SK-N-SH (cell line): ENCODE results near the gene MSH6. TPM values are rescaled to one million over a fixed set of nuclear protein-coding genes. Genes with fewer than 3 reads are reported as not detected.

ENCODE experiments used
- CTCF ChIA-PET: fragments of 300-600, 350-600 bp; formaldehyde crosslinking; extraction: SDS; loops from one replicate; lab custom pipeline; 2021; lab: Yijun Ruan, JAX
- POLR2A ChIA-PET: fragments of 350-600 bp; sonication (Branson Sonifier 250); formaldehyde crosslinking; extraction: SDS; loops from one replicate; lab custom pipeline; 2020; ENCODE audit warnings: antibody characterized with exemption, inconsistent platforms; lab: Yijun Ruan, JAX
- DNase-seq: peaks from one replicate; pipeline ENCODE4 v3.0.0; 2012
- H2AFZ ChIP-seq: fragments of 200-600 bp; sonication (generic); 2 replicates; pipeline ENCODE4 v1.8.1; 2016; ENCODE audit warnings: antibody characterized with exemption, mild to moderate bottlenecking, low read depth
- H3F3A ChIP-seq: fragments of 200-600 bp; sonication (generic); replicated peaks from 2 replicates; pipeline ENCODE3; 2016; ENCODE audit warnings: antibody characterized with exemption, mild to moderate bottlenecking; ENCODE audit not compliant: insufficient read depth
- H3K27ac ChIP-seq, 2 experiments: fragments of 200-500 bp in 1 of 2; fragments of 200-600 bp in 1 of 2; sonication (Bioruptor generic) in 1 of 2; sonication (generic), shearing (Covaris generic) in 1 of 2; 2 replicates each; pipeline versions ENCODE4 v1.5.1 to v1.6.1; 2014 to 2016; ENCODE audit warnings: low read depth in 2 of 2, inconsistent platforms in 1 of 2, low read length in 1 of 2, mild to moderate bottlenecking in 1 of 2, mixed read lengths in 1 of 2
- H3K27me3 ChIP-seq: fragments of 200-600 bp; sonication (generic), shearing (Covaris generic); 2 replicates; pipeline ENCODE4 v1.6.1; 2016; ENCODE audit warnings: mixed run types; ENCODE audit not compliant: insufficient read depth
- H3K36me3 ChIP-seq, 2 experiments: fragments of 200-500 bp in 1 of 2; fragments of 200-600 bp in 1 of 2; sonication (Bioruptor generic) in 1 of 2; sonication (generic) in 1 of 2; replicated peaks in 1 of 2; 2 replicates each; pipeline versions ENCODE3 to v1.5.1; 2014 to 2016; ENCODE audit warnings: low read length in 1 of 2, mild to moderate bottlenecking in 1 of 2; ENCODE audit not compliant: insufficient read depth in 2 of 2, control insufficient read depth in 1 of 2
- H3K4me1 ChIP-seq, 2 experiments: fragments of 200-500 bp in 1 of 2; fragments of 200-600 bp in 1 of 2; sonication (Bioruptor generic) in 1 of 2; sonication (generic), shearing (Covaris generic) in 1 of 2; 2 replicates each; pipeline versions ENCODE4 v1.5.1 to v1.6.1; 2014 to 2016; ENCODE audit warnings: low read depth in 1 of 2, low read length in 1 of 2, mixed run types in 1 of 2; ENCODE audit not compliant: insufficient read depth in 2 of 2, control insufficient read depth in 1 of 2
- H3K4me2 ChIP-seq: fragments of 200-600 bp; sonication (generic), shearing (Covaris generic); 2 replicates; pipeline ENCODE4 v1.6.1; 2017; ENCODE audit warnings: mixed run types
- H3K4me3 ChIP-seq, 2 experiments: fragments of 200-500 bp in 1 of 2; fragments of 200-600 bp in 1 of 2; sonication (Bioruptor generic) in 1 of 2; sonication (generic), shearing (Covaris generic) in 1 of 2; 2 replicates each; pipeline versions ENCODE4 v1.5.1 to v1.8.1; 2014 to 2016; ENCODE audit warnings: low read depth in 2 of 2, inconsistent platforms in 1 of 2, low read length in 1 of 2, mild to moderate bottlenecking in 1 of 2, mixed read lengths in 1 of 2, moderate library complexity in 1 of 2
- H3K79me2 ChIP-seq: fragments of 200-600 bp; sonication (generic); 2 replicates; pipeline ENCODE4 v1.8.1; 2017; ENCODE audit warnings: mild to moderate bottlenecking; ENCODE audit not compliant: insufficient read depth
- H3K9ac ChIP-seq: fragments of 200-600 bp; sonication (generic); 2 replicates; pipeline ENCODE4 v1.6.1; 2017; ENCODE audit warnings: mixed run types
- H3K9me2 ChIP-seq: fragments of 200-600 bp; sonication (generic); 2 replicates; pipeline ENCODE4 v1.6.1; 2017; ENCODE audit warnings: mixed run types
- H3K9me3 ChIP-seq: fragments of 200-600 bp; sonication (generic); 2 replicates; pipeline ENCODE4 v1.6.1; 2017; ENCODE audit warnings: mixed run types, mild to moderate bottlenecking, moderate library complexity
- H4K20me1 ChIP-seq: fragments of 200-600 bp; sonication (generic); 2 replicates; pipeline ENCODE4 v1.6.1; 2017; ENCODE audit warnings: mild to moderate bottlenecking, mixed run types; ENCODE audit not compliant: insufficient read depth
- ELF1 ChIP-seq: IDR thresholded peaks from 2 replicates; pipeline ENCODE4 v1.4.0; 2012
- EP300 ChIP-seq, 2 experiments: IDR thresholded peaks; 2 replicates each; pipeline versions ENCODE4 v1.4.0 to v1.6.1; 2012; ENCODE audit warnings: borderline replicate concordance in 1 of 2, low read depth in 1 of 2, low read length in 1 of 2
- FOSL2 ChIP-seq: IDR thresholded peaks from 2 replicates; pipeline ENCODE4 v1.4.0; 2012; ENCODE audit warnings: low read depth, mild to moderate bottlenecking, moderate library complexity, borderline replicate concordance
- GATA2 ChIP-seq: sonication (generic); formaldehyde crosslinking; IDR thresholded peaks from 2 replicates; pipeline ENCODE4 v1.5.0; 2020; ENCODE audit warnings: mild to moderate bottlenecking, missing genetic modification reagents
- JUND ChIP-seq: IDR thresholded peaks from 2 replicates; pipeline ENCODE4 v1.4.0; 2012
- MEF2A ChIP-seq: IDR thresholded peaks from 2 replicates; pipeline ENCODE4 v1.4.0; 2012; ENCODE audit warnings: low read depth, borderline replicate concordance
- NFIC ChIP-seq: IDR thresholded peaks from 2 replicates; pipeline ENCODE4 v1.4.0; 2012; ENCODE audit warnings: borderline replicate concordance
- NRF1 ChIP-seq: IDR thresholded peaks from 2 replicates; pipeline ENCODE4 v1.6.1; 2012; ENCODE audit warnings: low read depth, mild to moderate bottlenecking, low read length
- RAD21 ChIP-seq: IDR thresholded peaks from 2 replicates; pipeline ENCODE4 v1.6.1; 2012; ENCODE audit warnings: mild to moderate bottlenecking, low read length
- RCOR1 ChIP-seq: fragments of 150-350 bp; IDR thresholded peaks from 2 replicates; pipeline ENCODE4 v1.6.1; 2017; ENCODE audit warnings: antibody characterized with exemption, low read length
- SMC3 ChIP-seq: IDR thresholded peaks from 2 replicates; pipeline ENCODE4 v1.6.1; 2012; ENCODE audit warnings: low read depth, low read length, improper control_type of control experiment
- TCF12 ChIP-seq: IDR thresholded peaks from 2 replicates; pipeline ENCODE4 v1.4.0; 2012
- YY1 ChIP-seq: IDR thresholded peaks from 2 replicates; pipeline ENCODE4 v1.4.0; 2012; ENCODE audit warnings: low read depth, mild to moderate bottlenecking
- WGBS: methylation state at CpG from one replicate; pipeline ENCODE4 v1.1.6; 2017; ENCODE audit warnings: low lambda C conversion rate; 5-methylcytosine and 5-hydroxymethylcytosine counted together
- polyA plus RNA-seq, 3 experiments: library from polyadenylated mRNA; depleted of rRNA; stranded (reverse); fragments of >200 nt; gene quantifications; 2 replicates each; pipeline ENCODE4 v1.2.3, GENCODE V29; 2012
- TF ChIP-seq, protein P1 (sequence below): IDR thresholded peaks from 2 replicates; pipeline ENCODE4 v1.6.1; 2012; ENCODE audit warnings: mild to moderate bottlenecking, low read depth, low read length, moderate library complexity
- TF ChIP-seq, protein P2 (sequence below): IDR thresholded peaks from 2 replicates; pipeline ENCODE4 v1.4.0; 2012; ENCODE audit warnings: low read depth
- TF ChIP-seq, protein P3 (sequence below): fragments of 150-350 bp; IDR thresholded peaks from 2 replicates; pipeline ENCODE4 v1.6.1; 2016; ENCODE audit warnings: mild to moderate bottlenecking, low read depth, low read length

MSH6 gene
- polyA plus RNA-seq, 1 of the 3 experiments (the other 2 are of a cell fraction) = 16.4 TPM

DNA sequence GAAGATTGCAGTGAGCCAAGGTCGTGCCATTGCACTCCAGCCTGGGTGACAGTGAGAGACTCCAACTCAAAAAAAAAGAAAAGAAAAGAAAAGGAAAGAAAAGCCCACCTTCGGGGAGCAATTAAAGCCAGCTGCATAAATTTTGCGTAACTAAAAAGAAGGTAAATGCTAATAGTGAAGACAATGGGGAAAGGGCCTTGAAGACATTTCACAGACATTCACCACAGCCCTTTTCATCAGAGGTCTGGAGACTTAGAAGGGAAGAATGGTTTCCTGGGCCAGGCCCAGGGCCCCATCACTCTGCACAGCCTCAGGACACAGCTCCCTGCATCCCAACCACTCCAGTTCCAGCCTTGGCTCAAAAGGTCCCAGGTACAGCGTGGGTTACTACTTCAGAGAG lies 35.1 kb upstream of the MSH6 start:
- Histone ChIP-seq H3K4me3 (no peak overlapping the region), H3K9me3 (no peaks in the 10 kb centered on the region), H3K9me2 (no peaks in the 10 kb centered on the region), H3K27me3 (peaks cover 12% of the 10 kb centered on the region), H4K20me1 (no peaks in the 10 kb centered on the region), H3K79me2 (no peaks in the 10 kb centered on the region), H3K27ac (no peak overlapping the region), H3K4me2 (no peak overlapping the region), H3K4me1 (peaks cover 0 to 4% of the 10 kb centered on the region in 2 experiments; a peak in 1 of 4 replicates), H2AFZ (no peak overlapping the region), H3K9ac (no peak overlapping the region), H3F3A (no peaks in the 10 kb centered on the region), H3K36me3 (no peaks in the 10 kb centered on the region)
- 27% methylated on average over 4 of the region's 4 CpGs for WGBS
- no peak for DNase-seq
- CTCF ChIA-PET = interaction anchor here (0.8 to 3.4 kb wide), 4 partner anchors 10 to 310 kb away, joined by 4 to 10 read pairs (median 6); no protein-coding TSS in a partner anchor
- POLR2A ChIA-PET = no interaction called here
- no peak for TF ChIP-seq NFIC
- TF ChIP-seq, protein P1, sequence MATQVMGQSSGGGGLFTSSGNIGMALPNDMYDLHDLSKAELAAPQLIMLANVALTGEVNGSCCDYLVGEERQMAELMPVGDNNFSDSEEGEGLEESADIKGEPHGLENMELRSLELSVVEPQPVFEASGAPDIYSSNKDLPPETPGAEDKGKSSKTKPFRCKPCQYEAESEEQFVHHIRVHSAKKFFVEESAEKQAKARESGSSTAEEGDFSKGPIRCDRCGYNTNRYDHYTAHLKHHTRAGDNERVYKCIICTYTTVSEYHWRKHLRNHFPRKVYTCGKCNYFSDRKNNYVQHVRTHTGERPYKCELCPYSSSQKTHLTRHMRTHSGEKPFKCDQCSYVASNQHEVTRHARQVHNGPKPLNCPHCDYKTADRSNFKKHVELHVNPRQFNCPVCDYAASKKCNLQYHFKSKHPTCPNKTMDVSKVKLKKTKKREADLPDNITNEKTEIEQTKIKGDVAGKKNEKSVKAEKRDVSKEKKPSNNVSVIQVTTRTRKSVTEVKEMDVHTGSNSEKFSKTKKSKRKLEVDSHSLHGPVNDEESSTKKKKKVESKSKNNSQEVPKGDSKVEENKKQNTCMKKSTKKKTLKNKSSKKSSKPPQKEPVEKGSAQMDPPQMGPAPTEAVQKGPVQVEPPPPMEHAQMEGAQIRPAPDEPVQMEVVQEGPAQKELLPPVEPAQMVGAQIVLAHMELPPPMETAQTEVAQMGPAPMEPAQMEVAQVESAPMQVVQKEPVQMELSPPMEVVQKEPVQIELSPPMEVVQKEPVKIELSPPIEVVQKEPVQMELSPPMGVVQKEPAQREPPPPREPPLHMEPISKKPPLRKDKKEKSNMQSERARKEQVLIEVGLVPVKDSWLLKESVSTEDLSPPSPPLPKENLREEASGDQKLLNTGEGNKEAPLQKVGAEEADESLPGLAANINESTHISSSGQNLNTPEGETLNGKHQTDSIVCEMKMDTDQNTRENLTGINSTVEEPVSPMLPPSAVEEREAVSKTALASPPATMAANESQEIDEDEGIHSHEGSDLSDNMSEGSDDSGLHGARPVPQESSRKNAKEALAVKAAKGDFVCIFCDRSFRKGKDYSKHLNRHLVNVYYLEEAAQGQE = no peak
- no peak for TF ChIP-seq RAD21
- TF ChIP-seq YY1 = no peak
- TF ChIP-seq JUND = no peak
- no peak for TF ChIP-seq ELF1
- no peak for TF ChIP-seq MEF2A
- TF ChIP-seq NRF1 = no peak
- no peak for TF ChIP-seq TCF12
- TF ChIP-seq, protein P2, sequence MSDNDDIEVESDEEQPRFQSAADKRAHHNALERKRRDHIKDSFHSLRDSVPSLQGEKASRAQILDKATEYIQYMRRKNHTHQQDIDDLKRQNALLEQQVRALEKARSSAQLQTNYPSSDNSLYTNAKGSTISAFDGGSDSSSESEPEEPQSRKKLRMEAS = no peak
- no peak for TF ChIP-seq GATA2 (CRISPR knock-in tag)
- no peak for TF ChIP-seq SMC3
- no peak for TF ChIP-seq EP300 (IDR thresholded peaks at IDR 0.05; ENCODE audit: borderline replicate concordance in 1 of 2, low read depth in 1 of 2, low read length in 1 of 2)
- TF ChIP-seq FOSL2 = no peak
- TF ChIP-seq, protein P3, sequence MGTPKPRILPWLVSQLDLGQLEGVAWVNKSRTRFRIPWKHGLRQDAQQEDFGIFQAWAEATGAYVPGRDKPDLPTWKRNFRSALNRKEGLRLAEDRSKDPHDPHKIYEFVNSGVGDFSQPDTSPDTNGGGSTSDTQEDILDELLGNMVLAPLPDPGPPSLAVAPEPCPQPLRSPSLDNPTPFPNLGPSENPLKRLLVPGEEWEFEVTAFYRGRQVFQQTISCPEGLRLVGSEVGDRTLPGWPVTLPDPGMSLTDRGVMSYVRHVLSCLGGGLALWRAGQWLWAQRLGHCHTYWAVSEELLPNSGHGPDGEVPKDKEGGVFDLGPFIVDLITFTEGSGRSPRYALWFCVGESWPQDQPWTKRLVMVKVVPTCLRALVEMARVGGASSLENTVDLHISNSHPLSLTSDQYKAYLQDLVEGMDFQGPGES = no peak
- TF ChIP-seq RCOR1 = no peak
